GM18498 (cell line): ENCODE measurements around the gene UBXN6.

Experiments
- ATAC-seq: cut with Tn5 transposase; IDR thresholded peaks from one replicate; pipeline ENCODE4 v1.9.1; 2021; ENCODE audit warnings: mild to moderate bottlenecking, moderate library complexity; ENCODE audit not compliant: unreplicated experiment

The UBXN6 gene

DNA sequence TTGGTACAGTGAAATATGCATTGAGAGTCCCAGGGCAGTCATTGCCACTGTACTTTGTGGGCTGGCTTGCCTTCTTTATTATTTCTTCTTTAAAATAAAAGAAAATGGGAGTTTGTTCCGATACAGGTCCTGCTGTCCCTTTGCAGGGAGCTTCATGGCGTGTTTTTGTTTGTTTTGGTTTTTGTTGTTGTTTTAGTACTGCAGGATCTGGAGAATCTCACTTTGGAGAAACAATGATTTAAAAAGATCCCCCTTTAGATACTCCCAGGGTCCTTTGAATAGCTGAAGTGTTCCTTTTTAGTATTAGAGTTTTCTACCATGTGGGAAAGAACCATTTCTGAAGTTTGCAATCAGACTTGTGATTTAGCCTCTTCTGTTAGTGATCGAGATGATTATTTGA lies 44.0 kb downstream of the UBXN6 start:
- ATAC-seq = no peak

DNA sequence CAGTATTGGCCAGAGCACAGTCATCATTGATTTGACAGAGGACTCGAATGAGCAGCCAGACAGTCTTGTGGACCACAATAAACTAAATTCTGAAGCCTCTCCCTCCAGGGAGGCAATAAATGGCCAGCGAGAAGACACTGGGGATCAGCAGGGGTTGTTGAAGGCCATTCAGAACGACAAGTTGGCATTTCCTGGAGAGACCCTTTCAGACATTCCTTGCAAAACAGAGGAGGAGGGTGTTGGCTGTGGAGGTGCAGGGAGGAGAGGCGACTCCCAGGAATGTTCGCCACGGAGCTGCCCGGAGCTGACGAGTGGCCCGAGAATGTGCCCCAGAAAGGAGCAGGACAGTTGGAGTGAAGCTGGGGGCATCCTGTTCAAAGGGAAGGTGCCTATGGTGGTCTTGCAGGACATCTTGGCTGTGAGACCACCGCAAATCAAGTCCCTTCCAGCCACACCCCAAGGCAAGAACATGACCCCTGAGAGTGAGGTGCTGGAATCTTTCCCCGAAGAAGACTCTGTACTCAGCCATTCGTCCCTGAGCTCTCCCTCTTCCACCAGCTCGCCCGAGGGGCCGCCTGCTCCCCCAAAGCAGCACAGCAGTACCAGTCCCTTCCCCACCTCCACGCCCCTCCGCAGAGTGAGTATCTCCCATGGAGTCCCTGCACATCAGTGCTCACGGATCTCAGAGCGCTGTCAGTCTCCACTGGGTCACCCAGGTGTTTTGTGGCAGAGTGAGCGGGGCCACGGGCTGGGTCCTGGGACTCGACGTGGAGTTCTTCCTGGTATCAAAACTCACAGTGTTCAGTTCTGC lies 48.3 kb downstream of the UBXN6 start:
- ATAC-seq = no peak

DNA sequence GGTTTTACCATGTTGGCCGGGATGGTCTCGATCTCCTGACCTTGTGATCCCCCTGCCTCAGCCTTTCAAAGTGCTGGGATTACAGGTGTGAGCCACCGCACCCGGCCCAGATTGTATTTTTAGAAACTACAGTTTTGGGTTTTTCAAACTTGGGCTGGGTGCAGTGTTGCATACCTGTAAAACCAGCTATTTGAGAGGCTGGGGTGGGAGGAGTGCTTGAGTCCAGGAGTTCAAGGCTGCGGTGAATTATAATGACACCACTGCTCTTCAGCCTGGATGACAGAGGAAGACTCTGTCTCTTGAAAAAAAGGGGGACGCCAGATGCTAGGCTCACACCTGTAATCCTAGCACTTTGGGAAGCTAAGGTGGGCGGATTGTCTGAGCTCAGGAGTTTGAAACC lies 51.0 kb downstream of the UBXN6 start:
- no peak for ATAC-seq

DNA sequence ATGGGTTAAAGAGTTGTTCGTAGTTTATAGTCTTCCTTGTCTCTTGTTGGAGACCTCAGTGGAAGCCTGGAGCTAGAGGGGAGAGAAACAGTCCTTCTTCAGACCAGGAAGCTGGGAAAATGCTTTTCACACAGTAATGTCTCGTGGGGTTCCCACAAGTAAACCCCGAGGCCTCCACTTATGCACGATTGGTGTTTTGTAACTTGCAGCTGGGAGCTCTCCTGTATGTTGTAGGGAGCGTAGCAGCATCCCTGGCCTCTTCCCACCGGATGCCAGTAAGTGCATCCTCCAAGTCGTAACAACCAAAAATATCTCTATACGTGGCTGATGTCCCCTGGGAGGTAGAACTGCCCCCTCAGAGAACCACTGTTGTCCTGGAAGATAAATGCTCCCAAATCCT lies 51.6 kb downstream of the UBXN6 start:
- no peak for ATAC-seq

DNA sequence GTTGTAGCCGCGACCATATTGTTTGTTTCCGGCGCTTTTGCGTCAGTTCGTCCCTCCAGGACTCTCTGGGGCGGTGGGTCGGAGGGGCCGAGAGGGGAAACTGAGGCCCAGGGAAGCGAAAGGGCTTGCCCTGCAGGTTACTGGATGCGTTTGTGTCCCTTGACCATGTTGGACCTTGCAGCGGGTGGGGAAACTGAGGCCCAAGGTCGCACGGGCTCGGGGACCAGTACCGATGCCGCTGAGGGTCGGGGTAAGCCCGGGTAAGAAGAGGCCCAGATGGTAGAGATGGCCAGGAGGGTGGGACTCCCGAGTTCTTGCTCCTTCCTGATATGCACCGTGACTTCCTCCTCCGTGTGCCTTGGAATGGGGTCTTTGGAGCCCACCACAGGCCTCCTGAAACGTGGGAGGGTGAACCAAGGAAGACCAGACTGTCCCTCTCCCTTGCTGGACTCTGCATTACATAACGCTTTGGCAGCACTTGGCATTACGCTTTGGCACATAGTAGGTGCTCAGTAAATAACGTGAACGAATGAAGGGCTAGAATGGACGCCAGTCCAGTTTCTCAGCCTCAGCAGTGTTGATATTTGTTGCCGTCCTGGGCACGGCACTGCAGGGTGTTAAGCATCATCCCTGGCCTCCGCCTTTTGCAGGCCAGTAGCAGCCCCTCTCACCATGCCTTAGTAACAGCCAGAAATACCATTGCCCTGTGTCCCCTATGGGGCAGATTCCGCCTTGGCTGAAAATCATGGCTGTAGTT lies 54.4 kb downstream of the UBXN6 start:
- no peak for ATAC-seq

DNA sequence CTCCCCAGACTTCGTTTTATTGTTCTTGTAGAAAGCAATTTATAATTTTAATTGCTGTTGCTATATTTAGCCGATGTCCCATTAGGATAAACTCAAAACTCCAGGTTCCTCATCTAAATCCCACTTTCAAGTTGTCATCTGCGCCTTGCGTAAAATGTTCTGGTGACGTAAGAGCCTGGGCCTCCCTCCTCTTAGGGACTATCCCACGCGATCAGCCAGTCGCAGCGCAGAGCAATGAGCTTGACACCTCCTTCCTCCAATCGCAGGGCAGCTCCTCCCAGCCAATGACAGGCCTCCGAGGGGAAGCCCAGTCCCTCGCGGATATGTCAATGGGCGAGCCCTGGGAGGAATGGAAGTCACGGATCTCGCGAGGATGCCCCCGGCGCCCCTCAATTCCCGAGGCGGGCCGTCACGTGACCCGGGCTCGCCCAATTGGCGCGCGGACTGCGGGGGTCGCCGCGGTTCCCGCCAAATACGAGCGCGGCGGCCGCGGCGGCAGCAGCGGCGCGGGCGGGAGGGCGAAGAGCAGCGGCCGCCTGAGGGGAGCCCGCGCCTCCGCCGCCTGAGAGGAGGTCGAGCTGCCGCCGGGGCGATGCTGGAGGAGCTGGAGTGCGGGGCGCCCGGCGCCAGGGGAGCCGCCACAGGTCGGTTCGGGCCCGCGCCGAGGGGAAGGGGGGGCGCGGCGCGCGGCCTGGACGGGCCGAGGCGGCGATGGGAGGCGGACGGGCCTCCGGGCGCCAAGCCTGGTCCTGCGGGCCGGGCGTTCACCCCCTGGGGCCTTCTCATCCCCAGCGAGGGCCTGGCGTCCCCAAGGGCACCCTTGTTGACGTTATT lies 55.2 kb downstream of the UBXN6 start, which contains the start of gene CHAF1A:
Gene CHAF1A (plus strand): TSS at position 470 of the 834 bp plus-strand sequence. CDS start 123 bp downstream, at position 593.
- ATAC-seq = peak; percentile 76

DNA sequence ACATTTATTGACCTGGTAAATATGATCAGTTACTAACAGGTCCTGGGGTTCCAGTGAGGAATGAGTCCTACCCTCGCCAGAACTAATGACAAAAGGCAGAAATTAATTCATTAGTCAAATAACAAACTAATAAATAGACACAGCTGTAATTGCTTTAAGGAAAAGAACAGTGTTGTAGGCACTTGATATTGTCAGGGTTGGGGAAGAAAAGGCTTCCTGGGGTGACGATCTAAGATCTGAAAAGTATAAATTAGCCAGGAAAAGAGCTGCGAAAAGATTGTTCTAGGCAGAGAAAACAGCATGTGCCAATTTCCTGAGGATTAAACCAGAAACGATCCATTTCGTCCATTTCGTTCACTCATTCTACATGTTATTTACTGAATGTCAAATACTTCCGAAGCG lies 55.8 kb downstream of the UBXN6 start:
- no peak for ATAC-seq

DNA sequence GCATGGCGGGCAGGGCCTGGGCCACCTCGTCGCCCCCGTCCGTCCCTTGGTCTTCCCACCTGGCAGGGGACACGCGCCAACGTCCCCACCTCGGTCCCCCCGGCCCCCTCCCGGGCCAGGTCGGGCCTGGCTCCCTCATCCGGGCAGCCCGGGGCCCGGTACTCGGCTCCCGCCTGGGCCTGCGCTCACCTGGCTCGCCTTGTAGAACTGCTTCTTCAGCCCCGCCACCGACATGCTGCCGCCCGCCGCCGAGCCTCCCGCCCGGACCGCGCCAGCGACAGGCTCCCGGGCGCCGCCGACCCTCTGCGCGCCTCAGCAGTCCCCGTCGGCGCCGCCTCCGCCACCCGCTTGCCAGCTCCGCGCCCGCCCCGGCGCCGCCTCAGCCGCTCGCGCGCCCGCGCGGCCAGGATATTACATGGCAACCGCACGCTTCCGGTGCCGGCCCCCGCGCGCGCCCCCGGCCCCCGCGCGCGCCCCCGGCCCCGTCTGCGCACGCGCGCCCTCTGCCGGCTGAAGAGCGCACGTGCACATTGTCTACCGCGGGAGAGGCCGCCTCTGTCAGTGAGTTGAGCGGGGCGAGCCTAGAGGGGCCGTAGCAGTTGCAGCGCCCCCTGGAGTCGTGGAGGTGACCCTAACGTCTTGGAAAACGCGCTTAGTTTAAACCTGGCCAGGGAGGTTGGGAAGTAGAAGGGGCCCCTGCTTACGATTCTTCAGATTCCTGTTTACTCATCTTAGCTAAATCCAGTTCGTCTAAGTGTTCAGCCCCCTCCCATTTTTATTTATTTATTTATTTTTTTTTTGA lies 57.3 kb downstream of the UBXN6 start, which contains the start of gene SH3GL1:
Gene SH3GL1 (minus strand): TSS at position 413 of the 802 bp plus-strand sequence. CDS start 179 bp downstream, at position 234.
- peak; percentile 67 for ATAC-seq

DNA sequence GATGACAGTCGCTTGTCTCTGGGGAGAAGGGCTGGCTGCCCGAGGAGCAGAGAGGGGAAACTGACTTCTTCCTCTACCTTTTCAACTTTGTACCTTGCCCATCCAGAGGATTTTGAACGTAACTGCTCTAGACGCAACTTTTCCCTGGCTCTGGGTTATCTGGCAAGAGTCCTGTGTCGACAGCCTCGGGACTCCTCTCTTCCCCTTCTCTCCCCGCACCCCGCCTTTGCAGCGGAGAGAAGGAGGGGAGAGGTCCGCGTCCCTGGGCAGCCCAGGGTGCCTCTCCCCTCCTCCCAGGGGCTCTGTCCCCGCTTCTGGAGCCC lies 57.8 kb downstream of the UBXN6 start:
- ATAC-seq = peak; percentile 9

DNA sequence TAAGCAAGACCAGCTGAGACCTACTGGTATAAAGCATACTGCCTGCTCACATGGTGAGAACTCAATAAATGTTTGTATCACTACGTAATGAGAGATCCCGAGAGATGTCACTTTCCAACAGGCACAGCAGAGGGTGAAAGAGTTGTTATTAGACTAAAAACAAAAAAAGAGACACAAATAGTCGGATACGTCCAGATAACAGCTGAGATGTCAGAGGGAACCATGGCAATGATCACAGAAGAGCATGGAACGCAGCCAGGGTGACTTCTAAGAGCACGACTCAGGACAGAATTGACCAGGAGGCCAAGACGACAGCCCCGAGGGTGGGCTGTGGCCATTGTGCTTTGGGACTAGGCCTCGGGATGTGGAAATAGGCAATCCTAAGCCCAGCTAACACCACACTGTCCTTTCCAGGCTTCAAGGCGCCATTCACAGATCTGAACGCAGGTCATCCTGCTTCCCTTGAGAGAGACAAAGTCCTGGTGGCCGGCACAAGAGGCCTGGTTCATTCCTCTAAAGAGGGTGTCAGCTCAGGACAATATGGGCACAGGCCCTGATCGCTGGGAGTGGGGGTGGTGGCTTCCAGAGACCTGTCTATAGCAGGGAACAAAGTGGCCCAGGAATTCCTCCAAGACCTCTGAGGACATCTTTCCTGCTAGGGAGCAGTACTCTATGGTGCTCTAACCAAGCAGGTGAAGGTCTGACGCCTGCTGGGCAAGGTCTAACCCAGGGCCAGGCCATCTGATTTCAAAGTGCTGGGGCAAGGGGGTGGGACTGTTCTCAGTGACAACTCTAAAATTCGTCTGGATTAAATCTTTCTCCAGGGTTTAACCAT lies 60.4 kb downstream of the UBXN6 start:
- ATAC-seq = no peak
